ENCODE results near the gene UBE2D1.

- TF ChIP-seq CTCF (IDR thresholded peaks at IDR 0.05) (no peak), POLR2AphosphoS5 (IDR thresholded peaks at IDR 0.05) (no peak)
These were observed 13.2 kb downstream of the UBE2D1 start for GRCh38 chr10:58347967-58348366.

Data from upper lobe of left lung (tissue), 4 donors.